COLO668 (cell line): ENCODE results near the gene ASIC3.

ENCODE experiments used
- DNase-seq: peaks from one replicate; lab custom pipeline; 2025; ENCODE audit not compliant: unreplicated experiment; lab: John Stamatoyannopoulos, UW

The ASIC3 gene

DNA sequence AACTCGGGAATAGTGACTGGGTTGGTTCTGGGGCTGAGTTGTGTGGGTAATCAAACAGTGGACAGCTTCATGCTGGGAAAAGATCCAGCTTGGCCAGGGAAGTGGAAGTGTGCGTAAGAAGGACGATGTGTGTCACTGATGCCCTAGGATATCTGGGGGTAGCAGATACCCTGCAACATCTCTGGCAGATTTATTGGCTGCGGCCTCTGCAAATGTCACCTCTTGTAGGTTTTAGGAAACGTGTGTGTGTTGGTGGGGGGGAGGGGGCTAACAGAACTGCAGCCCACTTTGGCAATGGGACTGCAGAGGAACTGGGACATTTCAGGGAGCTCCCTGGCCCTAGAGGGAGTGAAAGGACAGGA, 37.0 kb downstream of the ASIC3 start:
- DNase-seq, result peak; percentile 11

DNA sequence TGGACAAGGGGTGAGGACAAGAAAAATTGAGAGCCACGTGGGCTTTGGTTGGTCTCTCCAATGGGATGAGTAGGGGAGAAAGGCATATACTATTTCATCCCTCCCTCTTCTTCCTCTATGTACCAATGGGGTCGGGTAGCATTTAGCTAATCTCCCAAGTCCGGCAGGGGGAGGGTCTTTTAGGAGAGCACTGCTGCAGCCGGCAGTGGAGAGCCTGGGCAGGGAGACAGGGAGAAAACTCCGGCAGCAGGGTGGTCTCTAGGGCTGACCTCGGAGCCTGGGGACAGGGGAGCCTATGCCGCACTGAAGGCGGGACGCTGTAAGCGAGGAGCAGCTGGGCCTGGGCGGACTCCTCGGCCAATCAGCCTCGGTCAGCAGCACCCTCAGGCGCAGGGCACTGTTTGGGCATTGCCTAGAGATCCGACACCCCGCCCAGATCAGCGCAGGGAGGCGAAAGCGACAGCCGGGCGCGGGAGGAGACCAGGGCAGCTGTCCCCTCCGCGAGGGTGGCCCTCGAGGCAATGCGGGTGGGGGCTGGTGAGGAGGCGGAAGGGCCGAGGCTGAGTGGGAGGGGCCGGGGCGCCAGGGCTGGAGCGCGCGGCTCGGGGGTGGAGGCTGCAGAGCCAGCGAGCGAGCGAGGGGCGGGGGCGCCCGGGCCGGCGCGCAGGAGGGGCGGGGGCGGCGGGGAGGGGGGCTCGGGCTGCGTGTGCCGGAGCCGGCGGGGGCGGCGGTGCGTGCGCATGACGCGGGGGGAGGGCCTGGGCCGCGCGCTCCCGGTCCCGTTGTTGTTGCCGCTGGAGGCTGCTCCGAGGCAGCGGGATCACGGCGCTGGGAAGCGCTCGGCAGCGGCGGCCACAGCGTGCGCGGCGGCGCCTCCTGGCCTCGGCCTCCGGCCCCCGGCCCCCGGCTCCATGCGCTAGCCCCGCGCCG, 37.6 kb downstream of the ASIC3 start, which contains the start of gene AGAP3:
Gene AGAP3, plus strand, starts transcription at position 785 of the 930 bp plus-strand sequence. CDS start 267 bp downstream, outside the sequence.
- DNase-seq, result peak; percentile 96

DNA sequence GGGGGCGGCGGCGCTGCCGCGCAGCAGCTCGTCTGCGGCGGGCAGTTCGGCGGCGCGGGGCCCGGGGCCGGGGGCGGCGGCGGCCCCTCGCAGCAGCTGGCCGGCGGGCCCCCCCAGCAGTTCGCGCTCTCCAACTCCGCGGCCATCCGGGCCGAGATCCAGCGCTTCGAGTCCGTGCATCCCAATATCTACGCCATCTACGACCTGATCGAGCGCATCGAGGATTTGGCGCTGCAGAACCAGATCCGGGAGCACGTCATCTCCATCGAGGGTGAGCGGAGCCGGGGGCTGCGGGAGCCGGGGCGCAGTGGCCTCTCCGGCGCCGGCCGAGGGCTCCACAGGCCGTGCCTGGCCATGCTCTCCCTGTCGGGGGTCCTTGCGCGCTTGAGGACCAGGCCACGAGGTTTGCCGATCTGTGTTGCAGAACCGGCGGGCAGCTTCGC, 38.5 kb downstream of the ASIC3 start:
- DNase-seq, result peak; percentile 58

DNA sequence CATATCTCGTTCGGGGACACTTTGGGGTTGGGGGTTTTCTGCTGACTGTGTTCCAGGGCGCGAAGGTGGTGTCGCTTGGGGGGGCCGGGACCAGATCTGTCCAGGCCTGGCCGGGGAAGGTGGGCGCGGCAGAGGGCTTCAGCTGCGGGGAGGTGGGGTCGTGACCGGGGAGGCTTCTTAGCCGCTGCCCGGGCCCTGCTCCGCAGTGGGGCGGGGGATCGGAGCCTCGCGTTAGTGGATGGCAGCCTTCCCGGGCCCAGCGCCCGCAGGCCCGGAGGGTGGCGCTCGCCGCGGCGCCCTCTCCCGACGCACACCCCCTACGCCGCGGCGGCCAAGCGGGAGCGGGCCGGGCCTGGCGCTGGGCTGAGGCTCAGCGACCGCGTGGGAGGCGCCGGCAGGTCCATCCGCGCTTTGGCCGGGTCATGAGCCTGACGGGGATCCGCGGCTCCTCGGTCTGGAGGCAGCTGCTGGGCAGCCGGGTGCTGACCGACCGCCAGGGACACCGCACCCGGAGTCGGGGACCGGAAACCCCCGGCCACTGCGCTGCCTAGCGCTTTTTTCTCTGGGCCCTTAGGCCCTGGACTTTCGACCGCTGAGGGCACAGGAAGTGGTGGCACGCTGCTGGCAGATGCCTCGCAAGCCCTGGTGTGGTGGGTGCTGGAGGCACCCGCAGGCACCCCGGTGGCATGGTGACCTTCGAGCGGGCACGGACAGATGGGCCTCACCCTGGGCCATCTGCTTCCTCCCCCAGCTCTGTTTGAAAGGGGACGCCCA, 39.1 kb downstream of the ASIC3 start:
- peak; percentile 79 for DNase-seq

DNA sequence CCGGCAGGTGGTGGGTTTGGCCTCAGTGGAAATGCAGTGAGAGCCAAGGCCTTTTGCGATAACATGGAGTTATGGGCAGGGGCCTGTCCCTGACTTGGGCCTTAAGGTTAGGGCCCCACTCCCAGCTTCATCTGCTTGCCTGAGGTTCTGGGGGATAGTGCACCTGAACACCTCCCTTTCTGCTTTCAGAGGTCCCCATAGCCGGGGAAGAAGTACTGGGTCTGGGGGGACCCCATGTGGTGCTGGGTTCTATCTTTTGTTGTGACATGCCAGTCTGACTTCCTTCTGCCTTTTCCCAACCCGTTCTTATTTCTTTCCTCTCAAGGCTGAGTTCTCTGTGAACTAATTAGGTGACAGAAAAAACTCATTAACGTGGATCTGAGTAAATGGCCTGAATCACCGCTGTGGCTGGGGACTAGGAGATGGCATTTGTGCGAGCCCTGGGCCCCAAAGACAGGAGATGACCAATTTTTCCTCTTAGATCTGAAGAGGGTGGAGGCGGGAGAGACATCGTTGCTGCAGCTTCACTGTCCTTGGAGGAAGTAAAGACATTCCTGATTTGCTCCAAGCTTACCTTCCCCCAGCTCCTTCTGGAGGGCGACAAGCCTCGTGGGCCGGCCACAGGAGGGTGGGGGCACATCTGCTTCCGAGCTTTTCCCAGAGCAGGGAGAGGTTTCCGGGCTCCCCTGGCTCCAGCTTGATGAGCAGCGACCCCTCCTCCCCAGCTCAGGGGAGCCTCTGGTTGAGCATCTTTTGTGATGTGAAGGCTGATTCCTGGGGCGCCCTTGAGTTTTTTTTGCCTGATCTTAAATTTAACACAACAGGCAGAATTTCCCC, 39.9 kb downstream of the ASIC3 start:
- peak; percentile 31 for DNase-seq

DNA sequence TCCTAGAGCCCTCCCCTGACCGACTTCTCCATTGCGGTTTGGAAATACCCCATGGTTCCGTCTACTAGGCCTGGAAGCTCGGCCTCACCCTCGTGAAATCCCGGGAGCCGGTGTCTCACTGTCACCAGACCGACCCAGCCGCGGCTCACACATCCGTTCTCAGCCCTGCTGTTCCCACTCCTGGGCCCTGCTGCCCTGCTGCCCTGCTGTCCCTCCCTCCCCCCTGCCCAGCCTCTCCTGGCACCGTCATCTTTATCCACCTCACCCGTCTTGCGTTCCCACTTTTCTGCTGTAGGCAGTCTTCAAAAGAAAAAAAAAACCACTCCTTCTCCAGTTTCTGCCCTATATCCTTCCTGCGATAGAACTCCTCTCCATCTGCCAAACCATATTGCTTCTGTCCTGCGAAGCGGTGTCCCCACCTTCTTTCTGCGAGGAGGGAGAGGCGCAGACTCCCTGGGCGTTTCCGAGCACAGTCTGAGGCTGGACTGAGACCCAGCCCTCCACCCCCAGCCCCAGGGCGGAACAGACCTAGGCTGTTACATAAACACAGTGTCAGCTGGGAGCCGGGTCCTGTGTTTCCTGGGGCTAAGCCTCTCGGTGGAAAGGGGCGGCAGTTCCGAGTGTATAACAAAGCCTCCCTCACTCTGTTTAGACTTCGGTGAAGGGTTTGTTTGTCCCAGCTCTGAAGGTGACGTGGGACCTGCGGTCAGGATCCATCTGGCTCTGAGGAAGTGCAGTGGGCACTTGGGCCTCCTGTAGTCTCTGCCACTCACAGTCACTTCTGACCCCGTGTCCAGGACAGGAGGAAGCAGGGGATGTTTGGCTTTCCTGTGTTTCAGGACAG, 40.7 kb downstream of the ASIC3 start:
- DNase-seq, result peak; percentile 67

DNA sequence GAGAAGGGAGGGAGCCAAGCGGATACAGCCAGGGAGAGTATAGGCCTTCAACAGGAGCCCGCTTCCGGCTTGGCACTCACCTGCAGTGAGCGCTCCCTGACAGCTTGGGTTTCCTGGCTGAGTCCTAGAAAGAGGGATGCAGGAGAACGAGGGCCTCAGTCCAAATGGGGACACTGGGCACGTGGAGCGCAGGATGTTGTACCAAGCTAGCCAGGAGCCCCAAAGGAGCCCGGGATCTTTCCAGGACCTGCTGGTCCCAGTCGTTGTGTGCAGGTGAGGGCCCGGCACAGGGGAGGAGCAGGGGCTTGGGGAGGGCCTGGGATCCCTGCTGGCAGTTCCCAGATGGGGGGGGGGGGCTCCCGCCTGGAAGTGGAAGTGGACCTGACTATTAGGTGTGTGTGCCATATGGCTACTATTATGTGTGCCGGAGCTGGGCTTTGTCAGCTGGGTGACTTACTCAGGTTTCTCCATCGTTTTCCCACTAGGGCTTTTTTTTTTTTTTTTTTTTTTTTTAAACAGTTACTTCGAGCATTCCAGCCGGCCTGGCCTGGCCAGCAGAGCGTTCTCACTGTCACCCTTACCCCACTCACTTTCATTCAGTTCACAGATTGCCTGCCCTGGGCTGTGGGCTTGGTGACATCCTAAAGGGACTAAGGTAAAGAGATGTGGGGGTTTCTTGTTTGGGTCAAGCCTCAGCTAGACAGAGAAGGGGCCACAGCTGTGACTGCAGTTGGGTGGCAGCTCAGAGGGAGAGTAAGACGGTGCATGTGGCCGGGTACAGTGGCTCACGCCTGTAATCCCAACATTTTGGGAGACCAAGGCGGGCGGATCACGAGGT, 41.8 kb downstream of the ASIC3 start:
- no peak for DNase-seq

DNA sequence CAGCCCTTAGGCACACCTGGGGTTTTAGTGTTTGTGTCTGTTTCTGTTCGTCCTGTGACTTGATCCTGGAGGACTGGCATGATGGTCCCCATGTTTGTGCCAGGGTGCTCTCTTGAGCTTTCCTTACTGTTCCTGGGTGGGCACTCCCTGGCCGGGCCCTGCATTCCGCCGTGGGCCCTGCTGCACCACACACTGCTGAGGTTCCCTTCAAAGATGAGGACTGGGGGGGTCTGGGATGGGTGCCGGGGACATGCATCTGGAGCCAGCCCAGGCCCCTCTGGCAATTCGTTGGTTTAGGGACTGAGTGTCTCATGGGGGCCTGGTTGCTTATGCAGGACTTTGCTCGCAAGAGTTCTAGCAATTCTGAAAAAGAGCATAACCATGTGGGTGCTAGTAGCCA, 42.7 kb downstream of the ASIC3 start:
- DNase-seq, result no peak

DNA sequence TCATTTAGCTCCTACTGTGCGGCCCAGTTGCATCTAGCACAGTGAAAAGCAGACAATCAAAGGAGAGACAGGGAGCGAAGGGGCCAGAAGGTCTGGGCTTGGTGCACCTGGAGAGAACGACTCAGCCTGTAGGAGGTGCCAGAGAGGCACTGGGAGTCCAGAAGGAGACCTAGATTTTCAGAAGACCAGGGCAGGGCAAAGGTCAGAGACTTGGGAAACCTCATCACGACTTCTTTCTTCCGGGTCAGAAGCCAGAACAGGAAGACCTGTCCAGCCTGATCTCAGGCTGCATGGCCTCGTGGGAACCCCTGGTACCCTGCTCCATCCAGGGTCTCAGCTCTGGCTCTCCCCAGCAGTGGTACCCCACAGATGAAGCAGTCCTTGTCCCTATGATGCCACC, 43.1 kb downstream of the ASIC3 start:
- DNase-seq, result peak; percentile 15

DNA sequence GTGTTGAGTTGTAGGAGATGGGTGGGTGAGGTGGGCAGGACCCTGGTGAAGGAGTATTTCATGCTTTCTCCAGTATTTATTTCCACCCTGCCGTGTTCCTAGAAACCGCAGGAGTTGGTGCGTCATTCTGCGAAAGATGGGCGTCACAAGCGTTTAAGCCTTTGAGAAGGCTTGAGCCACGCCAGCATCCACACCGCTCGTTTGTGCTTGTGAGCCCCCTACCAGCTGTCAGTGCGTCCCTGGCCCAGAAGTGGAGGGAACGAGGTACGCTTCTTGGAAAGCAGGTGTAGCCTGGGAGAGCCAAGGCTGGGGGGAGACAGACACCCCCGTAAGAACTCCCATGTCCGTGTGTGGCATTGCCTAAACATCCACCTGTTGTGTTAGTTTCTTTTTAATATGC, 43.7 kb downstream of the ASIC3 start:
- no peak for DNase-seq

DNA sequence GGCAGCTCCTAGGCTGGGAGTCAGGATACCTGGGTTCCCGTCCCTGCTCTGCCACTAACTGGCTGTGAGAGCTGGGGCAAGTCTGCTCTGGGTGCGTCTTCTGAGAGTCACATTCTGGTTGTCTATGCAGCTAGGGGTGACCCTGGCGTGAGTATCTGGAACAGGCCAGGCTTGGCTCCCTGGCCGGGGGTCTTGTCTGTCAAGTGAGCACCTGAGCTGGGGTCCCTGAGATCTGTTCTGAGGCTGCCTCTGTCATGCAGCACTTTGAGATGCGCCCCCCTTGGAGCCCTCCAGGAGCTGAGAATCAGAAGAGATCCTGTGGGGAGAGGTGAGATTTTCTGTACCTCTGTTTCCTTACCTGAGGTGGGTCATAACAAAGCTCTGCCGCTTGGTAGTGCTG, 45.4 kb downstream of the ASIC3 start:
- no peak for DNase-seq

DNA sequence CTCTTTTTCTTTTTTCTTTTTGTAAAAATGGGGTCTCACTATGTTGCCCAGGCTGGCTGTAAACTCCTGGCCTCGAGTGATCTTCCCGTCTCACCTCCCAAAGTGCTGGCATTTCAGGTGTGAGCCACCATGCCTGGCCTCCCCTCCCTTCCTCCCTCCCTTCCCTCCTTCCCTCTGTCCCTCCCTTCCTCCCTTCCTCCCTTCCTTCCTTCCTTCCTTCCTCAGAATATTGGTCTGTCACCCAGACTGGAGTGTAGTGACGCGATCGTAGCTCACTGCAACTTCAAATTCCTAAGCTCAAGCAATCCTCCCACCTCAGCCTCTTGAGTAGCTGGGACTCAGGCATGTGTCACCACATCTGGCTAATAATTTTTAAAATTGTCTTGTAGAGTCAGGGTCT, 46.3 kb downstream of the ASIC3 start:
- no peak for DNase-seq

DNA sequence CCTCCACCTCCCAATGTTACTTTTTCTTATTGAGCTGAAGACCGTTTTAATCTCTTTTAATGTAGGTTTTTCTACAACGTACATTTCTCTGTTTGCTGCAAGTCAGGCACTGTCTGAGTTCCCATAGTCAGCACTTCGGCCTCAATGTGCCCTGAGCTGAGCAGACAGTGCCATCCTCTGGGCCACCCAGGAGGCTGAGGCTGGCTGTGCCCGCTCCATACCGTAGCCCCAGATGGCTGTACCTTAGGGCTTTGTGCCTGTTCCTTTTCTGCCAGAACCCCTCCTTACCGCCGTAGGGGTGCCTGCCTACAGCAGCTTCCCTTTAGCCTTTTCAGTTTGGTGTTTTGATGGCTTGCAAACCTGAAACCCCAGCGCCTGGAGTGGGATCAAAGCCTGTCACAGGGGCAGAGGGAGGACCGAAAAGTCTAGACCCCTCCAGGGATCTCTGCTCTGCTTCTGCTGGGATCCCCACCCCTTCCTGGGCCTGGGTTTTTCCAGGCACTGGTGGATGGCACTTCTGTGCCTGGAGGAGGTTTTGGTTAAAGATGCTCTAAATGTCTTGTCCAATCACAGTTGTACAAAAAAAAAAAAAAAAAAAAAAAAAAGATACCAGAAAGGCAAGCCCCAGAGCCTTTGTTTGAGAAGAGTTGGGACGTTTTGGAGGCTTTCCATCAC, 46.9 kb downstream of the ASIC3 start:
- DNase-seq, result no peak

DNA sequence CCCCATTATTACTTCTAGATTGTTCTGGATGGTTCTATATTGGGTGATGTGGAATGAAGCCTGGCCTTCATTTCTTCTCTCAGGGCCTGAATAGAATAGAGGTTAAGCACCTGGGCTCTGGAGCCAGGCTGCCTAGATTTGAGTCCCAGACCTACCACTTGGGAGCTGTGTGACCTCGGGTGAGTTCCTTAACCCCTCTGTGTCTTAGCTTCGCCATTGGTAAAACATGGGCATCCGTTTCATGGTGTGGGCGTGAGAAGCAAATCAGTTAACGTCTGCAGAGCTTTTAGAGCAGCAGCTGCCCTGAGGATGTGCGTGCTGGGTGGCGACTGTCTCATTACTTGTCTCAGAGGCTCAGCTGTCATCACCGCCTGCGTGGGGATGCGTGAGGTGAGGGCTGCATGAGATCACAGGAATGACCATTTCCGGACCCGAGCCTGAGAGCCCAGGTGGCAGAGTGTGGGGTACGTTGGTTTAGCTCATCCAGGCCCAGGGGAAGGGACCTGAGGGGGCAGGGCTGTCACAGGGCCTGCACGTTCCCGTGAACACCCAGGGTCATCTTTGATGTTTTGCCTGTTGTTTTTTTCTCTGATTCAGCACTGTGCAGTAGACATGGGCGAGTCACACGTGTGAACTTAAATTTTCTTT, 47.6 kb downstream of the ASIC3 start:
- DNase-seq, result no peak

DNA sequence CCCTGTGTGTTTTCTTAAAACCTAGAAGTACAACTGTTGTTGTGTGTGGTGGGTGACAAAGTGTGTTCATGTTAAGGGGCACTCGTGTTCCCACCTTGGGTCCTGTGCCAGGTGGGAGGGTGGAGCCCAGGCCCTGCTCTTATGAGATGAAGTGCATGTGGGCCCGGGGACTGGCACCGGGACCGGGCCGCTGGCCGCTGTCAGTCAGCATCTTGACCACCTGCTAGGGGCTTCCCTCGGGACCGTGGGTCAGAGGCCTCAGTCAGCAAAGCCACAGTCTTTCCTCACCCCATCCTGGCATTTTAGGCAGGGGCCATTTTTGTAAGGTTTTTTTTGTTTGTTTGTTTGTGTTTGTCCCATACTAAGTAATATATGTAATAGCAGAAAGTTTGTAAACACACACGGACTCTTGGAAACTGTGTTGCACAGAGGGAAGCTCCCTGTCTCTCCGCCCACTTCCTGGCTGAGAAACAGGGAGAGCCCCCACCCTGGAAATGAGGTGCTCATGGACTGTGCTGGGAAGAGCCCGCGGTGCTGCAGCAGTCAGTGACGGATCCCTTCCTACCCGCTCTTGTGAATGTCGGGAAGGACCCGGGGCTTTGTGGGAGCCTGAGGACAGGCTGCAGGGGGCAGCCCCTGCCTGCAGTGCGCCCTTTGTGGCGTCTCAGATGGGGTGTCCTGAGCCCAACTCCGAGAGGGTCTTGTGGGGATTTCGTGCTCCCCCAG, 51.3 kb downstream of the ASIC3 start:
- DNase-seq, result no peak

DNA sequence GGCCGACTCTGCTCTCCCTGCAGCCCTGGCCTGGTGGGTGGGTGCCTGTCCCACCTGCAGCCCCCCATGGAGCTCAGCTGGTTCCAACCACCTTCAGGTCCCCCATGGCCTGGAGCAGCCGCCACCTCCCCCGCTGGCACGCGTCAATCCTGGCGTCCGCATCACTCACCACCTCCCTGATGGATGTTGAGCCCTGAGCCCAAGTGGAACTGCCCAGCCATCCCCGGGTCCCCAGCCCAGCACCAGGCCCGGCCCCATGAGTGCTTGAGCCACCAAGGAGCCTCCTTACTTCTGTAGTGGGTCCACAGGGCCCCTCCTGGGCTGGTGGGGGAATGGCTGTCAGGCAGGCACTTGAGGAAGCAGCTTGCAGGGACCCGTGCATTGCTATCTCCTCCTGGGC, 52.6 kb downstream of the ASIC3 start:
- DNase-seq, result no peak

DNA sequence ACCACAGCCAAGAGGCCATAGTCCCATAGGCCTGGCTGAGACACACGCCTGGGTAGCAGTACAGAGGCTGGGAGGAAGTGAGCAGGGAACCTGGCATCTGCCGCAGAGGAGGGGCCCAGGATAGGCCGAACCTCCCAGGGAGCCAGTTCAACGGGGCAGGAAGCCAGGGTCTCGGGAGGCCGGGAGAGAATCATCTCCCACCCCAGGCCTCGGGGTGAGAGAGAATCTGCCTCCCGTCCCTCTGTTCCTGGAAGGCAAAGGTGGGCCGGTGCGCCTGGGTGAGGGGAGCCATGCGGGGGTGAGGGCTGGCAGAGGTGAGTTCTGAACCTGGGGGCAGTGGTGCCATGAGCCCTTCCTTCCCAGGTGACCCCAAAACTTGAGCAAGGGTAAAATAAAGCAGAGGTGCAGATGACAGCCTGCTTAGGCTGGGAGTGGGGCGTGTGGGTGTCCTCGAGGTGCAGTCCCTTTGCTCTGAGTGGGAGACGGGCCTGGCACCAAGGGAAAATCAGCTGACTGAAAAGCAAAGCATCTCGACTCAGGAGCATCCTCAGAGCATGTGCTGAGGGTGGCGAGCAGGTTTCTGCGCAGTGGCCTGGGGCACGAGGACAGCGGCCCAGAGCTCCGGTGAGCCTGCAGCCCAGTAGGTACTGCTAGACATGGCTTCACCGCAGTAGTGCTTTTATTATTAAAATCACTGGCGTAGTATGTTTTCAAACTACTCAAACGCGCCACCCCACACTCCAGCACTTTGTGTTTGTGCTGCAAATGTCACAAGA, 53.5 kb downstream of the ASIC3 start:
- DNase-seq, result no peak
